Measurements from ENCODE around the gene PNPLA8.
"Not testable (repeated sequence)": the region's sequence is repeated elsewhere in the genome, so short reads cannot be mapped to it uniquely, and the experiment has no call there.

The PNPLA8 gene

DNA sequence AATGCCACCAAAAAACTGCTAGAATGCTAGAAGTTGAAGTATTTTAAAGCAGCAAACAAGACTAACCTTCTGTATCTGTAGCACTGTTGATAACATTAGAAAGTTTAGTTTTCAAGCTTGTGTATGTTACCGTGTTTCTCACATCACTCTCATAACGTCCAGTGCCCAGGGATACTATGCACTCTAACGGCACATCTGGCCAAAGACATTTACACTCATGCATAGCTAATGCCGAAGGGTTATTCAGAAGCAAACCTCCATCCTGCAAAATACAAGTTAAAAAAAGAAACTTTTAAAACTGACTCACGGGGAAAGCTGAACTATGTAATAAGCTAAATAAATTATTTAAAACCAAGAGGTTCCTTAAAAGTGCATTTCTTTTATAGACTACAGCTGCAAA lies 46.8 kb downstream of the PNPLA8 start:
- no peak for DNase-seq (ENCODE audit: low read depth, low spot score)

DNA sequence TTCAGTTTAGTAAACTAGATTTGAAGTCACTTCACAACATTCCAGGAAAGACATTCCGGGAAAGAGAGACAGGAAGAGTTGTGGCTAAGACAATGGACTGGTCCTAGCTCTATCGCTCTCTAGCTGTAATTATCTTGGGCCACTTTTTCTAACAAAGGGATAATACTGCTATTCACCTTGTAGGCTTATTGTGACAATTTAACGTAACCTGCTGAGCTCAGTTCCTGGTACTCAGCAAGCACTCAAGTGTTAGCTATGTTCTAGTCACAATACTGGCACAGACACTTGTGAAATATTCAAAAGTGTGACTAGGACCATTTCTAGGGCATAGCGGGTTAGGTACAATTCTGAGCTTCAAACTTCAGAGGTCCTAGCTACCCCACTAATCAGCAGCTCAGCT lies 57.7 kb downstream of the PNPLA8 start:
- no peak for DNase-seq (ENCODE audit: low read depth, low spot score)

DNA sequence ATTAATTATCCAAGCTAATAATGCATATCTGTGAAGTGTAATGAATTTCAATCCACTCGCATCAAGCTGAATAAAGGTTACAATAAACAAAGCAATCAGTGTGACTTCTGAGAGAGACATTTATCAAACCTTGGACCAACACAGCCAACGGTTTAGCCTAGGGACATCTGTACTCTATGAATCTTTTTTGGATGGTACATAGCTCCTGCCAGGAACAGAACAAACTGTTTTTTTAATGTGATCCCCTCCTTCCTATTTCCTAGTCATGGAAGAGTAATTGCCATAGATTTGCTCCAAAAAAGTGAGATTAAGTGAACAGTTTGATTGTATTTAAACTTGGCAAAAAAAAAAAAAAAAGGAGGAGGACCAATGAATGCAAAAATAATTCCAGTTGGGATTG lies 58.5 kb downstream of the PNPLA8 start:
- no peak for DNase-seq (ENCODE audit: low read depth, low spot score)

DNA sequence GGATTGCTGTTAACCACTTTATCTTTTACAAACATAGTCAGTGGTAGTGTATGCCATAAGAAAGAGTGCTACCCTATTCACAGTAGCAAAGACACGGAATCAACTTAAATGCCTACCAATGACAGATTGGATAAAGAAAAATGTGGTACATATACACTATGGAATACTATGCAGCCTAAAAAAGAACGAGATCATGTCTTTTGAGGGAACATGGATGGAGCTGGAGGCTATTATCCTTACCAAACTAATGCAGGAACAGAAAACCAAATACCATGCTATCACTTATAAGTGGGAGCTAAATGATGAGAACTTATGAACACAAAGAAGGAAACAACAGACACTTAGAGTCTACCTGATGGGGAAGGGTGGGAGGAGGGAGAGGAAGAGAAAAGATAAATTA lies 59.6 kb downstream of the PNPLA8 start:
- not testable (repeated sequence) for DNase-seq (ENCODE audit: low read depth, low spot score)

DNA sequence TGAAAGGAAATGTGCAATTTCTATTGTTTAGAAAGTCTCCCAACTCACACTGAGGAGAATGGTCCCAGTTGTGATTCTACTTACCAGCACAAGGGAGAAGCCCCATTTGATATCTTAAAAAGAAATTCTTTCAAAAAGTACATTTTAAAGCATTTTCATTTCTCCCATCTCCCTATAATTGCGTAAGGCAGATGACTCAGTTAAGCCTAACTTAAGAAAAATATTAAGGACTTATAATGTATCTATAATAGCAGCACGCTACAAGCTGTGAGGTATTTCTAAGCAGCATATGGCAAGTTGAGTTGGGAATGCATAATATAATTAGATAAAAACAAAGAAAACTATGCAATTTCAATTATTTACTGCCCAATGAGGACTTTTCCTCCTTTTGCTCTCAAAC lies 61.2 kb downstream of the PNPLA8 start:
- DNase-seq (ENCODE audit: low read depth, low spot score), result no peak

DNA sequence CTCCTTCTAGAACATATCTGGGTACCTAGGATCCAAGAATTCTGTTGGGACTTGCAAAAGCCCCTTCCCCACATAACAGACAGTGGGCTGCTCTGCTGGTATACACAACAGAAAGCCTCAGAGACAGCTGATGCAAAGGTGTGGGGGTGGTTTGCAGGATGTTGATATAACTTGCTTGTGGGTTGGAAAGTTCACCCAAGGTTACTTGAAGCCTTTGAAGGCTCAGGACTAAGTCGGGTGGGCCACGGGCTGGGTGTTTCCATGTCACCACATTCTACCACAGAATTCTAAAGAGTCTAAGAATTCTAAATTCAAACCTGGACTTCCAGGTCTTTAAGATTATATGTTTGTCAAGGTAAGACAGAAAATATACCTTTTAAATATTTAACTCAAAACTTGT lies 62.3 kb downstream of the PNPLA8 start:
- DNase-seq (ENCODE audit: low read depth, low spot score), result no peak

DNA sequence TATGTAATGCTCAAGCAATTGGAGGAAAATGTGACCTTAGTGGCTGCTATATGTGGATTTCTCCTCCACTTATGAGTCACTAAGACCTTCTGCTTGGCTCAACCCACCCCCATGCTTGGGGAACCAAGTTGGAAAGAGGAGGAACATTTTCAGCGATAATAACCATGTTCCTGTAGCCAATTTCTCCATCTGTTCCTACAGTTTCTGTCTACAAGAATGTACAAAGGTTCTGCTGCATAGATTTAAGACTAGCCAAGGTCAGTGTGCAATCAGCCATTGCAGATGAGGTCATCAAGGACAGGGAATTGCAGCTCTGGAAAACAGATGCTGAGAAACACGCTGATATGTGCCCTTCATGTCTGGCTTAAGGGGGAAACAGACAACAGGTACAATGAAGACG lies 64.1 kb downstream of the PNPLA8 start:
- DNase-seq (ENCODE audit: low read depth, low spot score), result no peak

DNA sequence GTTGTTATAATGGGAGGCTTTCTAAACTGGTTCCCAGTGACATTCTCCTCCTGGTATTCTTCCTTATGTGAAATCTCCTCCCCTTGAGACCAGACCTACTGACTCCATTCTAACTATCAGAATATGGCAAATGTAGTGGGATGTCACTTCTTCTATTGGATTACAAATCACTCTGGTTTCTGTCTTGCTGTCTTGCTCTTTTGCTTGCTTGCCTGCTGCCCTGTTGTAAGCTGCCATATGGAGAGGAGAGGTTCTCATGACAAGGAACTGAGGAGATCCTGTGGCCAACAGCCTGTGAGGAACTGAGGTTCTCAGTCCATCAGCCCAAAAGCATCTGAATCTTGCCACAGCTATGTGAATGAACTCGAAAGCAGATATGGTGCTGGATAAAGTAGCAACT lies 65.0 kb downstream of the PNPLA8 start:
- DNase-seq (ENCODE audit: low read depth, low spot score), result no peak

DNA sequence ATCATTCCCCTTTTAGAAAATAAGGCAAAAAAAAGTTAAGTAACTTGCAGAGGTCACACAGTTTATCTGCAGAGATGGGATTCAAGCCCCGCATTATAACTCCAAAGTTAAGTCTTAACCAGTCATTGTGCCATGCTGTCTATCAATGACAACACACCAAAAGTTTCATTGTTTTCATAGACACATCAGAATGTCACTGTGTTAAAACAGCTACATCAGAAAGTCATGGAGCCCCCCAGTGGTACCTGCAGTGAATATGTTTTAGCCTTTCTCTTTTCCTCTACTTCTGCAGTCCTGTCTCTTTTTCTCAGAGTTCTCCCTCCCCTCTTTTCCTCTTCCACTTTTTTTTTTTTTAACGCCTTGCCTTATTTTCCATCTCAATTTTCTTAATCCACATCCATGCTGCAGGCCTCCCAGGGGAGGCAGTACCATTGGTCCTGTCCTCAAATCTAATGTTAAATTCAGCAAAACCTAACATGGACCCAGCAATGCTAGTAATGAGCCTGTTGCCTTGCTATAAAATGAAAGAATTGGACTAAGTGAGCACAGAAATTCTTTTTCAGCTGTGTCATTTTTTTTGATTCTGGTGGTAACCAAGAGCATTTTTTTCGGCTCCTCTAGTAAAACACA lies 65.9 kb downstream of the PNPLA8 start:
- DNase-seq (ENCODE audit: low read depth, low spot score), result no peak

DNA sequence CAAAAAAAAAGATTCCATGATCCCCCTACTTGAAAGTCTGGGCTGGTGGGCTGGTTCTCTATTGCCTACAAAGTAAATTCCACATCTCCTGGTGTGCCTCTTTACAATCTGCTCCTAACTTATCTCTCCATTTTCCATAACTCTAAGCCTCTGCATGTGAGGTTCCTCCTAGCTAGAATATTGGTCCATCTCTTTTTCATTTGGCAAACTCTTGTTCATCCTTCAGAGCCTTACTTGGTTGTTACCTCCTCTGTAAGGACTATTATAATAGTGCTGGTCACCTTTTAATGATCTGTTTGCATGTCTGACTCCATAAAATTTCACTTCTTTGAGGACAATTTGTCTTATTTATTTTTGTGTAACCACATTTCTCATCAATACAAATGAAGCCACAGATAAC lies 68.1 kb downstream of the PNPLA8 start:
- no peak for DNase-seq (ENCODE audit: low read depth, low spot score)

DNA sequence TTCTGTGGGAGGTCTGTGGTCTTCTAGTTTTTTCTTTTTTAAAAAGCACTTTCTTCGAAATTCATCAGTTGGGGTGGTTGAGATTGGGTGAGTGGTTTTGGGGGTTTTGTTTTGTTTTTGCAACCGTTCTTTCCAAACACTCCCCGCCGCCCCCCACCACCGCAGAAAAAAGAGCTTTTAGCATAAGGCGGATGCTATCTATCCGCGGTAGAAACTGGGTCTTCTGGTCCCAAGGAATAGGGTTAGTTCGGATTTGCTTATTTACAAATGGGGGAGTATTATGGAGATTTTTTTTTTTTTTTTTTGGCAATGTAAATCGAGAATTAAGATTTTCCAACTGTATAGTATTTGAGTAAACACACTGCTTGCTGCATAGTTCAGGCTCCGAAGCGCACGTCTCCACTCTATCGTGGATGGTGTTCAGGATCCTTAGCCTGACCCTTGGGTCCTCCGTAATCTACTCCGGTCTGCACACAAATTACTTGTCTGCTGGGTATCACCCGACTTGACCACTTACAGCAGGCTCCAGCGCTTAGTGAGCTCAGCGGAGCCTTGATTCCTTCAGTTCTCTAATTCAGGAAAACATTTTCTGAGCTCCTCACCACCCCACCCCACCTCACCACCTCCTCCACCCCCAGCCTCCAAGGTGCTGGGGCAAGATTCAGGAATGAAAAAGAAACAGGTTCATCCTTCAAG lies 68.9 kb downstream of the PNPLA8 start:
- DNase-seq (ENCODE audit: low read depth, low spot score), result no peak

DNA sequence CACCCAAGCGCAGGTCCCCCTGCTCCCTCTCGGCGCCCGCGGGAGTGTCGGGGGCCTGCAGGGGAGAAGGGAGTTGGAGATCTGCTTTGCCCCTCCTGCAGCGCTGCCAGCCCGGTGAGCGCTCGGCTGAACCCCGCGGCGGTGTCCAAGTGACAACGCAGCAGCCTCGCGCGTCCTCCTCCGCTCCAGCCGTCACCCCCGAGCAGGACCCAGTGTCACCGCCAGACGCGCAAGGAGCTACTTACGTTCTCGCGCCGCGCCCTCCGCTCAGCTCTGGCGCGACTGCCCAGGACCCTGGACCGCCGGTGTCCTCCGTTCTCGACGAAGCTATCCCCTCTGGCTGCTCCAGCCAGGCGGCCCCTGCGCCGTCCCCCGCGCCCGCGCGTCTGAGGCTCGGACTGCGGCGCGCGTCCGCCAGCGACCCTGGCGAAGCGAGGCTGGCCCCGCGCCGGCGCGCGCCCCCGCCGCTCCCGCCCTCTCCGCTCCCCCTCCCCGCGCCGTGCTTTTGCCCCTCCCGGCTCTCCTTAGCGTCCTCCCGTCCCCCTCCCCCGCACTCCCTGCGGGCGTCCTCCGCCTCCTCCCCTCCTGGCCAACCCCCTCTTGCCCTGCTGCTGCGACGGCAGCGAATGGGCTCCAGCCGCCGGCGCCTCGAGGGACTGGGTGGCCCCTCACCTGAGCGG lies 69.8 kb downstream of the PNPLA8 start, which contains the start of gene NRCAM:
Gene NRCAM (minus strand): TSS at position 439 of the 680 bp plus-strand sequence. CDS start 216,372 bp downstream, outside the sequence.
- no peak for DNase-seq (ENCODE audit: low read depth, low spot score)

DNA sequence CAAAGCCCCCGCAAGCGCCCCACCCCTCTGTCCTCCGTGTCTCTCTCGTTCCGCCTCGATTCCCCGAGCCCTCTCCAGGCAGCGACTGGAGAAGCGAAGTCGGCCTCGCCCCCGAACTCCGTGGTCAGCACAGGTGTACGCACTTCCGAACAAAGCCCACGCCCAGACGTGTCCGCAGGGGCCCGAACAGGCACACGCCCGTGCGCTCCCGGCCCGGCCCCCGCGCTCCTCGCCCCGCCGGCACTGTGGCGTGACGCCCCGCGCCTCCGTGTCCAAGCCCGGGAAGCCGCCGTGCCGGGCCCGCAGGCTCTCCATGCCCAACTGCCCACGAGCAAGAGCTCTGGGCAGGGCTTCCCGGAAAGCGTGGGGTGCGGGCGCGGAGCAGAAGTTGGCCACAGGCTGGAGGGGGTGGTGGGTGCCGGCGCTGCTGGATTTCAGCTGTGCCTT lies 70.4 kb downstream of the PNPLA8 start:
- DNase-seq (ENCODE audit: low read depth, low spot score), result no peak

DNA sequence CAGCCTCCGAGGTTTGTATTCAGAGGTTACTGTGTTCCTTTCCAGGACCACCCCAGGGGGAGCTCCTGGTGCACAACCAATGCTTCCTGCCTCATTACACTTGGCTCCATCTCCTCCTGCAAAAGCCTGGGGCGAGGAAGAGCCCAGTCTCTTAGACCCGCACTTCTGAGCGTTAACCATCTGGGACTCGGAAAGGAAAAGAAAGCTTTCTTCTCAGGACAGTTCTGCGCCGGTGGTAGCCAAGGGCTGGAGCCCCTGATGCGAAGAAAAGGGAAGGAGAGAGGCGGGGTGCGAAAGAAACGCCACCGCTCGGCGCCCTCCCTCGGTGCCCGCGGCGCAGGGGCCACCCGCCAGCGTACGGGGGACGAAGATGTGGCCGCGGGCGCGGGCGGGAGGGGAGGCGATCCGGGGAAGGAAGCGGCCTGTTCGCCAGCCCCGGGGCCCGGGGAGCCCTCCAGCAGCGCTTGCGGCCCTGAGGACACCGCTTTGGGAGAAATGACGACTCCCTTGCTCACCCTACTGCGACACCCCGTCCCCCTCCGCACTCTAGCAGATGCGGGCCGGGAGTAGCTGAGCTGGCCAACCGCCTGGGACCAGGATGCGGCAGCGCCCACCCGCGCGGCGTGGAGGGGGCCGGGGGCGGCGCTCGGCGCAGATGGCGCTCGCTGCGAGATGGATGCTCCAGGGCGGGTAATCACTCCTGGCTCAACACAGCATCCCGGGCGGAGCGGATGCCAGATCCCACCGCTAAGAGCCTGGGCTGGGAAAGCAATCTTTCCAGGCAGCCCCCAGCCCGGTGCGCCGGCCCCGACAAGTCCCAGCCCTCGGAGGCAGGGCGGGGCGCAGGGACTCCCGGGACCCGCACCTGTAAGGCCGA lies 71.0 kb downstream of the PNPLA8 start:
- DNase-seq (ENCODE audit: low read depth, low spot score), result no peak

DNA sequence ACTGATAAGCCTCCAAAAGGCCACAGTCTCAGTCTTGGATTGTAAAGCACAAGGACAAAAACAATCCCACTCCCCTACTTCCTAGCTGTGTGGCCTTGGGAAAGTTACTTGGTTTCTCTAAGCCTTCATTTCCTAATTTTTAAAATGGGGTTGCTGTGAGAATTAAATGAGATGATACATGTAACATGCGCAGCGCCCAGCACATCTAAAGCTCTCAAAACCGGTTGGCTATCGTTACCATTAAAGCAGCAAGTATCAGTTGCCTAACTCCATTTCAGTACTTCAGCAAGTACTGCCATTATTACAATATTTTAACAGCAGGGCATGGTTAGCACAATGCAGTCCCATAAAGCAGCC lies 71.6 kb downstream of the PNPLA8 start:
- DNase-seq (ENCODE audit: low read depth, low spot score), result no peak

DNA sequence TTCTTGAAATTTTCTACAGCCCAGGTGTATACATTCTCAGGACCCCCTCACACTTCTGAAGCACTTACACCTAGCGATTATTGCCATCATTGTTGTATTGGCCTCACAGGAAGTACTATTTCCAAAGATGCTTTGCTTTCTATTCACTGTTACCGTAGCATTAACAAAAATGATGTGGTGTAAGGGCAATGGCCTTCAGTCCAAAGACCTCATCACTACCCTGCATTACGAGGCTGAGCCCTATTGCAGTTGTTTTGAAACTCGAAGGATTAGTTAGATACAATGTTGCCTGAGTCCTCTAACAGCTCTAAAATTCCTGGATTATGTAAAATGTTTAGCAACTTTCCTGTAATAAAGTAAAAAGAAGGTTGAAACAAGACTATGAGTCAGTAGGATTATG lies 72.6 kb downstream of the PNPLA8 start:
- no peak for DNase-seq (ENCODE audit: low read depth, low spot score)

DNA sequence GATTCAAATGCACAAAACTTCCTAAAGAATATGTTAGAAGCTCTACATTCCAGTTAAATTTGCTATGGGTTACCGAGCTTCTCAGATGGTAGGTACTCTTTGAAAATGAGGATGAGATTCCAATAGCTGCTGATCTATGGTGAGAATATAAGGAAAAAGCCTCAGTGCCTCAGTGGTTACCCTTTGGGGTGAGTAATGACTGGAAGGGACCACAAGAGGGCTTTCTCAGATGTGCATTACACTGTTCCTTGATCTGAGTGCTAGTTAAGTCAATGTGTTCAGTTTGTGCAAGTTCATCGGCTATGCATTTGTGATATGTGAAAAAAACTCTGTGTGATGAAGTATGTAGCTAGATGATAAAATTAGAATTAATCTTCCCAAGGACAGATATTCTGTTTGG lies 73.2 kb downstream of the PNPLA8 start:
- no peak for DNase-seq (ENCODE audit: low read depth, low spot score)

DNA sequence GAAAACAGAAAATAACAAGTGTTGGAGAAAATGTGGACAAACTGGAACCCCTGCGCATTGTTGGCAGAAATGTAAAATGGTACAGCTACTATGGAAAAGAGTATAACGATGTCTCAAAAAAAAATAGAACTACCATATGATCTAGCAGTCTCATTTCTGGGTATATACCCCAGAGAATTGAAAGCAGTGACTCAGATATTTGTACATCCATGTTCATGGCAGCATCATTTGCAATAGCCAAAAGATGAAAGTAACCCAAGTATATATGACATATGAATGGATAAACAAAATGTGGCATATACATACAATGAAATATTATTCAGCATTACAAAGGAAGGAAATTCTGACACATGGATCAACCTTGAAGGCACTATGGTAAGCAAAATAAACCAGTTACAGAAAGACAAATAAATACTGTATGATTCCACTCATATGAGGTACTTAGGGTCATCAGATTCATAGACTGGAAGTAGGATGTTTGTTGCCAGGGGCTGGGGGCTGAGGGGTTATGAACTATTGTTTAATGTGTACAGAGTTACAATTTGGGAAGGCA lies 74.6 kb downstream of the PNPLA8 start:
- DNase-seq (ENCODE audit: low read depth, low spot score), result no peak

DNA sequence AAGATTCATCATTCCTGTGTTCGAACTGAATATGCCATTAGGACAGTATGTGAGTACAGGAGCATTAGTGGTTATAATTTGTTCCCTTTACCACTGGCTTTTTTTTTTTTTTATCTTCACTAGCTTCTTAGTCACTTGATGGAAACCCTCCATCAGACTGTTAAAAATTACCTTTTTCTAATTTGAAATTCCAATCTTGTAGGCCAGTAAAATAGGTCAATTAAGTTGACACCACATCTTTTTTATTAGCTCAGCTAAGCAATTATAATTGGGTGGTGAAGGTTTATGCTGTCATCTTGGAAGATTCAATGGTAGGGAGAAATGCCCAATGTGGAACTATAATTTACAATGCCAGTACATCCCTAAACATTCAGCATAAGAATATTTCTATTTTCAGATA lies 75.8 kb downstream of the PNPLA8 start:
- no peak for DNase-seq (ENCODE audit: low read depth, low spot score)

DNA sequence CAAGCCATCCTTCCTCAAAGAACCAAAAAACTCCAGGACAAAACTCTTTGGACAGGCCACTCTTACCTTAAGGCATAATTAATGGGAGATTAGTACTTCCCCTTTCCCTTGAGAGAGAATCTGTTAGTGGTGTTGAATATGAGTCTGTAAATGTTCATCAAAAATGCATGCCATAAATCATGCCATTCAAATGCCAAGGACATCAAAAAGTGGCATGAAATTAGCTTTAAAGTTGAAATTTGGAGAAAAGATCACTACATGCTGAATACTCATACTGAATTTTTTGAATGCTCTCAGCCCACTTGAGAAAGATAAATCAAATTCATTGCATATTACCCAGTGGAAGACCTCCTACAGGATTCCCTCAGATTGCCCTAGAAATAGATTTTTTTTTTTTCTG lies 76.4 kb downstream of the PNPLA8 start:
- no peak for DNase-seq (ENCODE audit: low read depth, low spot score)

DNA sequence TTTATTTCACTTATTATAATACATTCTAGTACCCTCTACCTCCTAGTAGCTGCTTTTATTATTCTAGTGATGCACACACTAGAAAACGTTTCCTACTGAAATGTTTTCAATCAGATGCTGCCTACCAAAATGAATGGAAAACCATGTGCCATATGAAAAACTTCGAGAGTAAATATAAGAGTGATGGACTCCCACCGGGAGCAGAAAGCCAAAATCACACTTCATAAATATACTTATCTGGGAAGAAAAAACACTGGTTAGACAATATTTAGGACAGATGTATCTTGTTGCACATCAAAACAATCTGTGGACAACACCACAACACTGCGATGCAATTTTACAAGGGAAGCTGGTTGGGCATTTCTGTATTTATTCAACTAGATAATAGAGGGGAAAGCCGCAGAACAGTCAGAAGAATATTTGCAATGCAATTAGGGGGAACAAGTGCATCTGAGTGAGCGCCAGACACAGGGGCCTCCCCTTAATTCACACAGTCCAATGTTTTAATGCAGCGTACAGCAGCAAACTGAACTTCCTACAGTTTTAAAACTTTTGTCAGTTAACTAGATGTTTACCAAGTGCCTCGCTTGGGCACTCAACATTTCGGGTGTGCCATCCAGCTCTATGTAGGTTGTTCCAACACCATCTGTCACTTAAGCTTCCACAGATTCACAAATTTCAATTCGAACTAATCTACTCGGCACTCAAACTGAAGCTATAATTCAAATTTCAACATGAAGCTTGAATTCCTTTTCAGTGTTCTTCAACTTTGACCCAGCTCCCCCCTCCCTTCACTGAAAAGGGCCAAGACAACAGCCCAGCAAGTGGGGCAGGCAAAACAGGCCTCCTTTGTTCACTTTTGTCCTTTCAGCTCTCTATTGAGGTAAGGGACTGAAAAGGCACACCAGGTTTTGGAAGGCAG lies 77.1 kb downstream of the PNPLA8 start:
- no peak for DNase-seq (ENCODE audit: low read depth, low spot score)
